GM19025 (cell line): Measurements from ENCODE around the gene FAT1.
"Not testable (repeated sequence)": the region's sequence is repeated elsewhere in the genome, so short reads cannot be mapped to it uniquely, and the experiment has no call there.

Experiments
- ATAC-seq: cut with Tn5 transposase; IDR thresholded peaks from one replicate; pipeline ENCODE4 v1.9.1; 2021; ENCODE audit warnings: mild to moderate bottlenecking, low read depth, moderate library complexity; ENCODE audit not compliant: unreplicated experiment

Gene FAT1

GRCh38 chr4:186660403-186660802 lies 63.3 kb downstream of the FAT1 start:
- no peak for ATAC-seq

- ATAC-seq: no peak
Observed at GRCh38 chr4:186659935-186660334, 63.7 kb downstream of the FAT1 start.

- ATAC-seq: not testable (repeated sequence)
Observed at GRCh38 chr4:186659456-186659855, 64.2 kb downstream of the FAT1 start.

DNA sequence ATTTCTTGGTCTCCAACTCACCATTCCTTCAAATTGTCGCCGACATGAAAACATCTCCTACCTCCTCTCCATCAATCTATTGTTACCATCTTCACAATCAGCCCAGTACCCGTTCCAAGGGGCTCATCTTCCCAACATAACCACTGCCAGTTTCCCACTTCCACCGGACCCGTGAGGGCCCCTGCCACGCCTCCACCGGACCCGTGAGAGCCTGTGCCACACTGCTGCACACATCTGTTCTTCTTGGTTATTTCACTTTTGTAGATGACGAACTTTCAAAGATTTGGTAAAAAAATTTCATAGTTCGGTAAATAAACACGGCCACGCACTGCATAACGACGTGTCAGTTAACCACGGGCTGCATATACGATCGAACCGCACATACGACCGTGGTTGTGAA lies 65.0 kb downstream of the FAT1 start:
- no peak for ATAC-seq

DNA sequence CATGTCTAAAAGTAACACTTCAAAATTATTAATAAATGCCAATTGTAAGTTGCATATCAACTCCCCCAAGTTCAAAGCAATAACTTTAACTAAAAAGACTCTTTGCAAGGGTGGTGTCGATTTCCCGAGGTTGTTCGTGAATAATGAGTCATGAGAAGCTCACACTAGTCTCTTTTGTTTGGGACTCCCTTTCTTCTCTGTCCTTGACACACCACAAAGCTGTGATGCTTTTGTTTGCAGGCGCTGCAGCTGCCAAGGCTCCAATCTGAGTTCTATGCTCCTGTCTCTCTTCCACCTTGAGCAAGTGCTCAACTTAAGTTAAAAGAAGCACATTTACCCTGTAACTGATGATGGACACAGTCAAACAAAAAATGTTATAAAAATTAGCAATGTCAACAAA lies 65.9 kb downstream of the FAT1 start:
- ATAC-seq: no peak

DNA sequence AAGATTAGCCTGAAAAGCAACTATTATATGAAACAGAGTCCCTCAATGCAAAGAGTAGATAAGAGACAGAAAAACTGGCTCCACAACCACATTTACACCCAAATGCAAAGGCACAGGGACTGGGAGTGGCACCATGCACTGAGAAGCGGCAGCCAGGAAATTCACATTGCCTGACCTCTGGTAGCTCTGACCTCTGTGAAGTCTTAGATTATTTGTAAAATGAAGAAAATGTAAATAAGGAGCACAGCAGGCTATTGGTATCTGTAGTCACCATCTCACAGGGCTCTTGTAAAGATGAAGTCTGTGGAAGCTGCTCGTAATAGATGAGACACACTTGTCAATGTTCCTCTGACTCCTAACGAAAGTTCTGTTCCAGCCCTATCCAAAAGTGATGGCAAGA lies 69.7 kb downstream of the FAT1 start:
- no peak for ATAC-seq

DNA sequence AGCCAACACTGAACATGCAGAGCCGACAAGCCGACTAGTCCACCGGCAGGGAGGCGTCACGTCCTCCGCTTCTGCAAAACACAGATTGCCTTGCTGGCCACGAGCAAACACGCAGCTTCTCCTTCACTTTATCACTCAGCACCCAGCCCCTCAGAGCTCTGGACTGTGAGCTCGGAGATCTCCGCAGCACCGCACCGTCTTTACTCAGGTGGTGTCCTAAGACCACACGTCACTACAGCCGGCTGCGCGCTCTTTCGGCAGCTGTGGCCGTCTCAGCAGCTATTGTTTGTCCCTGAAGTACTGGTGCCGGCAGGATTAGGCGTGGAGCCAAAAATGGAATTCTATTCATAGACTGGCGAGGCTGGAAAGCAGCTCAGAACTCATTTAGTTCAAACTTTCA lies 72.0 kb downstream of the FAT1 start:
- no peak for ATAC-seq

- ATAC-seq: no peak
Observed at GRCh38 chr4:186651181-186651603, 72.5 kb downstream of the FAT1 start.

DNA sequence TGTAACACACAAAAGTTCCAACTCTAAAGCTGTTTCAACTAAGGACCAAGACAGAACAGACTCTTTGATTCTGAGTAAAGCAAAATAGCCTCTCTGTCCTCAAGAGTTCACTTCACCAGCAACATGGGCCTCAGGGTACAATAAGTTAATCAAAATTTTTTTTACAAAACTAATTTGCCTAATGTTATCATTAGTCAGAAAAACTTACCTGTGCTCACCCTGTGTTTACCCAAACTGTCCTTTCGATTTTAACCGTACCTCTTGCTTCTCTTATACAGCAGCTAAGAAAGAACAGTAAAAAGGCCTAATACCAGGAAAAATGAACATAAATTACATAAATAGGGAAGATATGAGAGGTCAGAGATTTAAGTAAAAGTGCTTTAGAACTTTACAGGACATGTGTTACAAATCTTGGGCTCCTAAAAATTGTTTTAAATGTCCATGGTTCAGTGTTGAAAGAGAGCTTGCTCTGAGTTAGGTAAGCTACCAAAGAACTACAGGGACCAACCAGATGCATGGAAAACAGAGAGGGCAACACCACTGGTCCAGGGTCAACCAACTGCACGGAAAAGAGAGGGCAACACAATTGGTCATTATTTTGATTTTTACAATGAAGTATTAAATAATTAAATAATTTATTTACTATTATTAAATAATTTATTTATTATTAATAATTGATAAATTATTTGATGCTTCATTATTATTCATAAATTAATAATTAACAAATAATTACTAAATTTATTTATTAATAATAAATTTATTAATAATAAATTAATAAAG lies 73.1 kb downstream of the FAT1 start:
- ATAC-seq: no peak

GRCh38 chr4:186647821-186648220 lies 75.8 kb downstream of the FAT1 start:
- no peak for ATAC-seq

DNA sequence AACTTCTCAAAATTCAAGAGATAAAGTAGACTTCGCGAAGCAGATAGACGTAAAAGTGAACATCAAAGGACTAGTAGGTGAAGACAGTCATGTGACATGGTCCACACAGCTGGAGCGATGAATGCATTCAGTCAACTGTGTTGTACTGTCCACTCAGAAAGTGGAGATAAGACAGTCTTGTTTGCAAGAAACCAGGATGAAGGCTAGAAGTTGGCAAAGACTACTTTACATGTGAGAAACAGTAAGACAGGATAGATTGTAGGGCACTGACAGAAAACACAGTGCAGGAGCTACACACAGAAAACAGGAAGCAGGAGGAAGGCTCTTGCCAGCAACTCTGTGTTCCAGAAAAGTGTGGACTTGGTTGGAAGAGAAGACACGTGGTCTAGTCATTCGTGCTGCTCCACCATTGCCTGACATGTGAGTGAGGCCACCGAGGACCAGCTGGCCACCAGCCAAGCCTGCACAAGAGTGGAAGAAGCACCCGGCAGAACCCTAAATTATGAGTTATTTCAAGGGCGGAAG lies 78.9 kb downstream of the FAT1 start:
- no peak for ATAC-seq

GRCh38 chr4:186644311-186644638 lies 79.4 kb downstream of the FAT1 start:
- no peak for ATAC-seq

DNA sequence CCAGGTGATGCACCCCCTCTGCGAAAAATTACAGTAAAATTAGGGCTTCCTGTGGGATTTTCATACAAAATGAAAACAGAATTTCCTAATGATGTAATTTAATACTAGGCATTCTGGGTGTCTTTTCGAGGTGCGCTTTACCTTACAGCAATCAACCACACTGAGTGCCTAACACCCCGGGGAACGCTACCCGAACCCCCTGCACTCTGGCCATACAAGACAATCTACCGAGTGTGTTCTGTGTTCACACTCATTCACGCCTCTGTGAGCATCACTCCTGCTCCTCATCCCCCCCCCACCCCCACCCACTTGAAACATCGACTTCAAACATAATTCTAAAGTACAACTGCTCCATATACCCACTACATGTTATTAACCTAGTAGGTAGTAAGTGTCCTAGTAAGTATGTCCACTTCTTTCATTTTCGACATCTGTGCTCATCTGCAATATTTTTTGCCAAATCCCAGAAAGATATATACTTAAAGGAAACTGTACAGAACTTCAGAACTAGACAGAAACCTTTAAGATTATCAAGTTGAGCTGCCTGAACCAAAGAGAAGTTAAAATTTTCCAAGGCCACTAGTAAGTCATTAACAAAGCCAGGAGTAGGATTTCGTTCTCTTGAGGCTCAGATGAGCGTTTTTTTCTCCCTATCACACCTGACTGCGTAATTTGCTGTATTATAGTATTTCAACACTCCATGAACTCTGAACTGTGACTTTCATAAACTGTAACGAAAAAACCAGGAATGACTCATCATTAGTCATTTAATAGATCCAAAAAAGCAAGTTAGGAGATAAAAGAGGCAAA lies 80.0 kb downstream of the FAT1 start:
- ATAC-seq: no peak

DNA sequence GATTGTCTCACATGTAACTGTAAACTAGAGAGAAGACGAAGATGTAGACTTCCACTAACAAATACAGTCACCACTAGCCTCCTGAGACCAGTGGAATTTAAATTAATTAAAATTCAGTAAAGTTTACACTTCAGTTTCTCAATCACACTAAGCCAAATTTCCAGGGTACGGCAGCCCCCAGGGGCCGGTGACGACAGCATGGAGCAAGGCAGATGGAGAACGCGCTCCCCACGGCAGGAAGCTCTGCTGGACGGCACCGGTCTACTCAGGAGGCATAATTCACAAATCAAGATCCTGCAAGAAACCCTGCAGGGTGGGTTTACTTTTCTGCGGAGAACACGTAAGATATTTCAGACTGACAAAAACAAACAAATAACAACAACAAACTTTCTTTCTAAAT lies 80.7 kb downstream of the FAT1 start:
- no peak for ATAC-seq

DNA sequence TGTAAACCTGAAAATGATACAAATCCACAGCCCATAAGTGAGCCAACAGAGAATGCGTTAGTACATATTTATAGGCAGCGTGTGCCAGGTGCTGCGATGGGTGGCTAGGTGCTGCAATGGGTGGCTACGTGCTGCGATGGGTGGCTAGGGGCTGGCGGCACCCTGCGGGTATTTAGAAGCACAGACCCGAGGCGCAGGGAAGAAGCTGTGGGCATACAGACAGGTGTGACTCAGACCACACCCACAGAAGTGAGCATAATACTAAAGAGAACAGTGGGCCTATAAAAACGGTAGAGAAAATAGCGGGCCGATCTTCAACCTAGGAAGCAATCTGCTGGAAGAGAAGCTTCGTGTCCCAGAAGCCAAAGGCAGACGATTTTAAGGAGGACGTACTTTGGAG lies 81.1 kb downstream of the FAT1 start:
- ATAC-seq: no peak

DNA sequence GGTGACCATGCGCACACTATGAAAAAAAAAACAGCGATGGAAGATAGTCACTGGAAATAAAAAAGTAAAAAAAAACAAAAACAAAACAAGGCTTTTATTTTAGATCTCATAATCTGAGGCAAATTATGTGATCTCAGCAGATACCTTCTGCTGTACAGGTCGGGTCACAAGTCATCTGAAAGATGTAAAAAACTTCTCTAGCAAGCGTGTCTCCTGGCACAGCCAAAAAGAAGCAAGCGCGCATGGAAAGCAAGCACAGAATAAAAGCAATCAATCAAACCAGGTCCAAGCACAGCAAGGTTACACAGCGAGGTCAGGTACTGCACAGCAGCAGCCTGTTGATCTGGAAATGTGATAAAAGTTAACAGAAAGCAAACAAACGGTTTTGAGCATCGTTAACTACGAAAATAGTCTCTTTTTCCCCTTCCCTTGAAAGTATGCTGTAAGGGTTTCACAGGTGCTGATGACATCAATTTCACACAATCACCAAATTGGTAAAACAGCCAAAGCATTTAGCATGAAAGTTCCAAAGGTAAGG lies 89.0 kb downstream of the FAT1 start:
- ATAC-seq: no peak

DNA sequence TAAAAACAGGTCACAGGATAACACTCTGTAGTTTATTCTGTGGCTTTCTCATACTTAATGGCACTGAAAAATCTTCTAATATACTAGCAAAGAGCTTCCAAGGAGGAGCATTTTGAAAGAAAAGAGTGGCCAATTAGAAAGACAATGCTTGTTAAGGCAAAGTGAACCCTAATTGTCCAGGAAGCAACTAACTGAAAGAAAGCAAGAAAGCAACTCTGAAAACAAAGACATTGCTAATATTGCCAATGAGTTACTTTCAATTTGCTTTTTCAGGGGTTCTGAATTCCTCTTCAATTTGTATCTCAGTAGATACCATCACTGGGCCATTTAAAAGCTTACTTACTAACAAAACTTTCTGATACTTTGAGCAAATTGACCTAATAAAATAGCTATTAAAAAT lies 89.8 kb downstream of the FAT1 start:
- no peak for ATAC-seq

- ATAC-seq: no peak
Observed at GRCh38 chr4:186630128-186630527, 93.5 kb downstream of the FAT1 start.

DNA sequence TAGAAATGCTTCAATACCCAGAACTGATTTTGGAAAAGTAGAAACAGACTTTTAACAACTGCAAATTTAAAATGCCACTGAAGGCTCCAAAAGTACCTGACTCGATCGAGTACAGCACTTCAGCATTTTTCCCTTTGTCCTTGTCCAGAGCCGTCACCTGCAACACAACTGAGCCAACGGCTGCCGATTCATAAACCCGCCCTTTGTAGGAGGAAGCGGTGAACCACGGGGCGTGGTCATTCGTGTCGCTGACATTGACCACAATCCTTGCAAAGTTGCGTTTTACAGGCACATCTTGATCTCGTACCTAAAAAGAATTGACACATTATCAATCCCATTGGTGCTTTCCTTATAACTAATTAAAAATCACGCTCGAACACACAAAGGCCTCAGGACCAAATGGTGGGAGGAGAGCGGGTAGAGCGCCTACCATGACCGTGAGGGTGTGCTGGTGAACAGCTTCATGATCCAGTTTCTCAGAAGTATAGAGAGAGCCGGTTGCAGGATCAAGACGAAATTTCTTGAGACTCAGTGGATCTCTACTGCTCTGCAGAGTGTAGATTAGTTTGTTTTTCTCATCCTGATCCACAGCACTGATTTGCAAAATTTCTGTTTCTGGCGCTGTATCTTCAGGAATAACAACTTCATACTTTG lies 95.5 kb downstream of the FAT1 start:
- ATAC-seq: no peak

DNA sequence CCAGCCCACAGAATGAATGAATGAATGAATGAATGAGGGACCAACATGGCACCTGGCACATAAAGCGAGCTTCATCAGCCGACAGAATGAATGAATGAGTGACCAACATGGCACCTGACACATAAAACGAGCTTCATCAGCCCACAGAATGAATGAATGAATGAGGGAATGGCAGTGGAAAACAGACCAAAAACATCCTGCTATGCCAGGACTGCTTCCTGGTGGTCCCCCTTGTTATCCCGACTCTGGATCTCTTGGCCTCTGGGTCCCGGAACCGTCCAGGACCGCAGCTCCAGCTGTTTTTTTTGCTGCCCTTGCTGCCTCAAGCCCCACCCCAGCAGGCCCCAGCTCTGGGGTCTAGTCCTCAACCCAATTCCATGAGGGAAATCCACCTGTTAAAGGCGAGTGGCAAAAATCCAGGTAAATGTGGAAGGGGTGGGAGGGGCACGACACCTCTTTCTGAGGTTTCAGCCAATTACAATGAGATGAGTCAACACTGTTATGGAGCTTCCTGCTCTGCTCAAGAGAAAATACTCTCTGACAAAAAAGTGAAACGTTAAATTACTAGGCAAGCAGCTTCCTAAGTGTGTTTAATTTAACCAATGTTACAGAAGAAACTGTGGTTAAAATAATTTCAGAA lies 96.3 kb downstream of the FAT1 start:
- no peak for ATAC-seq

- ATAC-seq: no peak
Observed at GRCh38 chr4:186624951-186625350, 98.7 kb downstream of the FAT1 start.
